ENCODE measurements around the gene SMIM29.
A peak's percentile ranks its signal among the peaks of the same experiment; 100 is the strongest.

Gene SMIM29

GRCh38 chr6:34207695-34208443 is 40.9 kb downstream of the SMIM29 start:
- no peak for DNase-seq
- TF ChIP-seq, protein P1, sequence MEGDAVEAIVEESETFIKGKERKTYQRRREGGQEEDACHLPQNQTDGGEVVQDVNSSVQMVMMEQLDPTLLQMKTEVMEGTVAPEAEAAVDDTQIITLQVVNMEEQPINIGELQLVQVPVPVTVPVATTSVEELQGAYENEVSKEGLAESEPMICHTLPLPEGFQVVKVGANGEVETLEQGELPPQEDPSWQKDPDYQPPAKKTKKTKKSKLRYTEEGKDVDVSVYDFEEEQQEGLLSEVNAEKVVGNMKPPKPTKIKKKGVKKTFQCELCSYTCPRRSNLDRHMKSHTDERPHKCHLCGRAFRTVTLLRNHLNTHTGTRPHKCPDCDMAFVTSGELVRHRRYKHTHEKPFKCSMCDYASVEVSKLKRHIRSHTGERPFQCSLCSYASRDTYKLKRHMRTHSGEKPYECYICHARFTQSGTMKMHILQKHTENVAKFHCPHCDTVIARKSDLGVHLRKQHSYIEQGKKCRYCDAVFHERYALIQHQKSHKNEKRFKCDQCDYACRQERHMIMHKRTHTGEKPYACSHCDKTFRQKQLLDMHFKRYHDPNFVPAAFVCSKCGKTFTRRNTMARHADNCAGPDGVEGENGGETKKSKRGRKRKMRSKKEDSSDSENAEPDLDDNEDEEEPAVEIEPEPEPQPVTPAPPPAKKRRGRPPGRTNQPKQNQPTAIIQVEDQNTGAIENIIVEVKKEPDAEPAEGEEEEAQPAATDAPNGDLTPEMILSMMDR (IDR thresholded peaks at IDR 0.05; ENCODE audit: low read depth, low read length, missing control alignments) = no peak
- Histone ChIP-seq H3K4me3 (ENCODE audit: low read depth, low read length) (no peak overlapping the region), H3K36me3 (replicated peaks) (no peaks in the 10 kb centered on the region), H3K27me3 (replicated peaks) (no peaks in the 10 kb centered on the region), H3K27ac (no peak overlapping the region)
- in situ Hi-C loops (cut with HindIII; ENCODE audit: low pct_ligation_motif_present, low sequenced_read_pairs) = no loop called here

GRCh38 chr6:34206726-34207125 is 42.1 kb downstream of the SMIM29 start:
- Histone ChIP-seq H3K36me3 (replicated peaks) (no peaks in the 10 kb centered on the region), H3K4me3 (ENCODE audit: low read depth, low read length) (no peak overlapping the region), H3K27ac (no peak overlapping the region), H3K27me3 (replicated peaks) (no peaks in the 10 kb centered on the region)
- TF ChIP-seq, protein P1 (IDR thresholded peaks at IDR 0.05; ENCODE audit: low read depth, low read length, missing control alignments) = no peak
- DNase-seq = no peak
- in situ Hi-C loops (cut with HindIII; ENCODE audit: low pct_ligation_motif_present, low sequenced_read_pairs) = no loop called here

- H3K4me3 ChIP-seq (ENCODE audit: low read depth, low read length) = no peak overlapping the region
- TF ChIP-seq, protein P1 (IDR thresholded peaks at IDR 0.05; ENCODE audit: low read depth, low read length, missing control alignments) = no peak
- in situ Hi-C loops (cut with HindIII; ENCODE audit: low pct_ligation_motif_present, low sequenced_read_pairs) = no loop called here
- H3K27me3 ChIP-seq (replicated peaks) = no peaks in the 10 kb centered on the region
- no peak overlapping the region for H3K27ac ChIP-seq
- DNase-seq = no peak
- H3K36me3 ChIP-seq (replicated peaks) = no peaks in the 10 kb centered on the region
These were observed 42.9 kb downstream of the SMIM29 start for GRCh38 chr6:34205916-34206315.

DNA sequence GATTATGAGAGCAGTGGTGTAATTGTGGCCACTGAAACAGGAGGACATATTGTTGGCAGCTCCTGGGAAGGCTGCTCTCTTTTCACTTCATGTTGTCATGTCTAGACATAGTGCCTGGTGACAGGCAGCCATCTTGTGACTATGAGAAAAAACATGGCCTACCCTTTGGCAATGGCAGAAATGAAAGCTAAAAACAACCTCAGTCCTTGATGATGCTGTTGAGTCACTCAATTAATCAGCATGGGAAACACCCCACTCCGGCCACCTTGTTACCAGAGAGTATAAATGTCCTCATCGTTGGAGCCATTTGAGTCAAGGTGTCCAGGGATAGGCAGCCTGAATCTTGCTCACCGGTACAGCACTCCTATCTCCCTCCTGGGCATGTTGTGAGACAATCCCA is 43.3 kb downstream of the SMIM29 start:
- H3K27me3 ChIP-seq (replicated peaks) = no peaks in the 10 kb centered on the region
- peak; percentile 1 for DNase-seq
- TF ChIP-seq, protein P1 (IDR thresholded peaks at IDR 0.05; ENCODE audit: low read depth, low read length, missing control alignments) = no peak
- H3K27ac ChIP-seq = no peak overlapping the region
- in situ Hi-C loops (cut with HindIII; ENCODE audit: low pct_ligation_motif_present, low sequenced_read_pairs) = no loop called here
- no peaks in the 10 kb centered on the region for H3K36me3 ChIP-seq (replicated peaks)
- H3K4me3 ChIP-seq (ENCODE audit: low read depth, low read length) = no peak overlapping the region

DNA sequence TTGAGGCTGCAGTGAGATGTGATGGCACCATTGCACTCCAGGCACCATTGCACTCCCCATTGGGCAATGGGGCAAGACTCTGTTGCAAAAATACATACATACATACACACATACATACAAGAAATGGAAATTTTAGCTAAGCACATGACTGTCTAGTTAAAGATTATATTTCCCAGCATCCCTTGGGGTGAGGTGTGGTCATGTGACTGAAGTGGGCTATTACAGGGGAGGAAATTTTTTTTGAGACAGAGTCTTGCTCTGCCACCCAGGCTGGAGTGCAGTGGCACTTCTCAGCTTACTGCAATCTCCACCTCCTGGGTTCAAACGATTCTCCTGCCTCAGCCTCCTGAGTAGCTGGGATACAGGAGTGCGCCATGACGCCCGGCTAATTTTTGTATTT is 44.1 kb downstream of the SMIM29 start:
- no peak overlapping the region for H3K4me3 ChIP-seq (ENCODE audit: low read depth, low read length)
- no peak overlapping the region for H3K27ac ChIP-seq
- in situ Hi-C loops (cut with HindIII; ENCODE audit: low pct_ligation_motif_present, low sequenced_read_pairs) = no loop called here
- DNase-seq = no peak
- no peaks in the 10 kb centered on the region for H3K36me3 ChIP-seq (replicated peaks)
- H3K27me3 ChIP-seq (replicated peaks) = no peaks in the 10 kb centered on the region
- TF ChIP-seq, protein P1 (IDR thresholded peaks at IDR 0.05; ENCODE audit: low read depth, low read length, missing control alignments) = no peak

Measured in brain microvascular endothelial cell (primary cell).